Psoas muscle (tissue), 8 donors: ENCODE results near the gene OR5B12. TPM values are rescaled to one million over a fixed set of nuclear protein-coding genes. Genes with fewer than 3 reads are reported as not detected.

Experiments
- ATAC-seq, 4 donors: fragments of 200-7000 bp; cut with Tn5 transposase; one replicate each; pipeline ENCODE4 v1.9.1; 2020; ENCODE audit warnings: moderate library complexity in 3 of 4, mild to moderate bottlenecking in 2 of 4
- DNase-seq, 2 donors: peaks; one replicate each; pipeline ENCODE4 v3.0.0-alpha.2; 2020
- H3K27ac ChIP-seq: fragments of 200-600 bp; one replicate; pipeline ENCODE4 v1.8.0; 2022
- H3K27me3 ChIP-seq, 3 donors: fragments of 200-600 bp in 1 of 3; one replicate each; pipeline versions ENCODE4 v1.6.1 to v1.8.0; 2013 to 2022; ENCODE audit warnings: low read length in 2 of 3, mild to moderate bottlenecking in 2 of 3, moderate library complexity in 1 of 3; ENCODE audit not compliant: insufficient read depth in 3 of 3
- H3K36me3 ChIP-seq, 2 donors: fragments of 200-600 bp in 1 of 2; one replicate each; pipeline versions ENCODE4 v1.6.1 to v1.8.0; 2013 to 2022; ENCODE audit warnings: low read depth in 1 of 2, mild to moderate bottlenecking in 1 of 2, moderate library complexity in 1 of 2; ENCODE audit not compliant: insufficient read depth in 1 of 2
- H3K4me1 ChIP-seq: fragments of 200-600 bp; one replicate; pipeline ENCODE4 v1.8.0; 2022
- H3K4me3 ChIP-seq: fragments of 200-600 bp; one replicate; pipeline ENCODE4 v1.8.0; 2022; ENCODE audit warnings: mild to moderate bottlenecking
- H3K9me3 ChIP-seq: fragments of 200-600 bp; one replicate; pipeline ENCODE4 v1.8.0; 2022
- CTCF ChIP-seq: fragments of 200-600 bp; IDR thresholded peaks from one replicate; pipeline ENCODE4 v1.8.0; 2022; ENCODE audit warnings: antibody characterized with exemption
- WGBS, 3 donors: extraction: QIAGEN DNeasy Blood & Tissue Kit; methylation state at CpG; one replicate each; pipeline versions ENCODE4 v1.1.6 to v1.1.7; 2013; 5-methylcytosine and 5-hydroxymethylcytosine counted together
- intact Hi-C, 2 donors: fragments of 100-400 bp; cut with DNase I; formaldehyde crosslinking; loops; one replicate each; pipeline versions ENCODE4 v1.11.0 to v1.14.2; 2022
- polyA plus RNA-seq, 3 donors: library from polyadenylated mRNA; stranded (reverse); fragments of 200-250 nt; gene quantifications; one replicate each; pipeline ENCODE4 v1.2.3, GENCODE V29; 2013
- total RNA-seq, 4 donors: library from RNA; stranded (reverse); fragmentation: NEBNext Ultra II Directional in 2 of 4; extraction: Animal tissue kit (Norgen Biotek cat#: 25700) in 2 of 4; gene quantifications; one replicate each; pipeline versions ENCODE4 v1.2.1 to v1.2.4, GENCODE V29; 2021 to 2023
- donor health status: healthy with polysubstance abuse.
- donor health status: DM: no; HTN: no; CAD: no; lungs with moderate emphysema.
- donor health status: Bipolar disorder and iron deficiency.
- donor health status: healthy.
- donor health status: DM: yes; HTN: yes; CAD: no.
- donor health status: DM: no; HTN: no; CAD: no.
- donor health status: DM: no; HTN: no; CAD: no.
- donor health status: DM: yes; HTN: yes; CAD: no.

OR5B12 gene
- total and polyA plus RNA-seq, 7 donors: not detected

GRCh38 chr11:58438486-58438885 lies 3.5 kb downstream of the OR5B12 start:
- intact Hi-C loops: no loop called here
- no peak for TF ChIP-seq CTCF
- no peaks in the 10 kb centered on the region for H3K36me3 ChIP-seq
- ATAC-seq: no peak
- WGBS, 3 donors: 25 to 43% (median 36%) methylated on average over 4 of the region's 4 CpGs
- no peak overlapping the region for H3K27ac ChIP-seq
- DNase-seq: no peak
- H3K27me3 ChIP-seq: no peaks in the 10 kb centered on the region
- peaks cover 7% of the 10 kb centered on the region for H3K9me3 ChIP-seq
- no peaks in the 10 kb centered on the region for H3K4me1 ChIP-seq
- H3K4me3 ChIP-seq: no peak overlapping the region

- DNase-seq (no peak), ATAC-seq (no peak)
- Histone ChIP-seq H3K27me3 (no peaks in the 10 kb centered on the region), H3K36me3 (no peaks in the 10 kb centered on the region), H3K4me3 (no peak overlapping the region), H3K4me1 (no peaks in the 10 kb centered on the region), H3K27ac (no peak overlapping the region), H3K9me3 (peaks cover 12% of the 10 kb centered on the region)
- no peak for TF ChIP-seq CTCF
- intact Hi-C loops: no loop called here
- WGBS, 3 donors: 83 to 86% (median 85%) methylated on average over 3 of the region's 3 CpGs
Observed at GRCh38 chr11:58434217-58434616, 7.8 kb downstream of the OR5B12 start.

GRCh38 chr11:58433638-58434203 lies 8.3 kb downstream of the OR5B12 start:
- peaks cover 13% of the 10 kb centered on the region for H3K9me3 ChIP-seq
- no peaks in the 10 kb centered on the region for H3K4me1 ChIP-seq
- WGBS, 3 donors: 49 to 83% (median 57%) methylated on average over 3 of the region's 3 CpGs
- H3K36me3 ChIP-seq: no peaks in the 10 kb centered on the region
- DNase-seq (no peak), ATAC-seq (no peak)
- no peak overlapping the region for H3K4me3 ChIP-seq
- no peaks in the 10 kb centered on the region for H3K27me3 ChIP-seq
- TF ChIP-seq CTCF: no peak
- H3K27ac ChIP-seq: no peak overlapping the region
- intact Hi-C loops: no loop called here

GRCh38 chr11:58429273-58429672 lies 12.8 kb downstream of the OR5B12 start:
- 23 to 45% (median 39%) methylated on average over 1 of the region's 1 CpG for WGBS, 3 donors
- Histone ChIP-seq H3K36me3 (no peaks in the 10 kb centered on the region), H3K4me1 (no peaks in the 10 kb centered on the region), H3K9me3 (peaks cover 7% of the 10 kb centered on the region), H3K4me3 (no peak overlapping the region), H3K27ac (no peak overlapping the region), H3K27me3 (no peaks in the 10 kb centered on the region)
- intact Hi-C loops: no loop called here
- DNase-seq (no peak), ATAC-seq (no peak)
- TF ChIP-seq CTCF: no peak

GRCh38 chr11:58428021-58428420 lies 14.0 kb downstream of the OR5B12 start, which contains the start of gene OR5B2:
Gene OR5B2 (minus strand): TSS chr11:58428121. CDS start chr11:58423261, 4,860 bp downstream.
- Histone ChIP-seq H3K27ac (no peak within 1 kb of the TSS), H3K36me3 (no peaks in the 10 kb centered on the region), H3K4me3 (no peak within 1 kb of the TSS), H3K4me1 (no peaks in the 10 kb centered on the region), H3K9me3 (peaks cover 7% of the 10 kb centered on the region), H3K27me3 (no peaks in the 10 kb centered on the region)
- 59 to 66% (median 62%) methylated on average over 3 of the region's 3 CpGs for WGBS, 3 donors
- ATAC-seq (no peak), DNase-seq (no peak)
- intact Hi-C loops: no loop called here
- TF ChIP-seq CTCF: no peak
